A673 (cell line): ENCODE measurements around the gene KIDINS220. TPM values are rescaled to one million over a fixed set of nuclear protein-coding genes. Genes with fewer than 3 reads are reported as not detected.

ENCODE experiments used
- BruUV-seq: library from RNA; stranded (reverse); fragments of 400-500 nt; replicated peaks from 2 replicates; lab custom pipeline; 2021; lab: Mats Ljungman, UMichigan
- CTCF ChIA-PET: fragments of 300-600 bp; sonication (Branson Sonifier 250); formaldehyde crosslinking; loops from one replicate; lab custom pipeline; 2022; ENCODE audit warnings: antibody characterized with exemption; lab: Charles Lee
- POLR2A ChIA-PET: fragments of 300-600 bp; sonication (Branson Sonifier 250); formaldehyde crosslinking; loops from one replicate; lab custom pipeline; 2022; ENCODE audit warnings: antibody characterized with exemption; ENCODE audit not compliant: low non-redundant PET; lab: Charles Lee
- DNase-seq: peaks from one replicate; pipeline ENCODE4 v3.0.0-alpha.2; 2015; ENCODE audit warnings: low spot score
- H3K27ac ChIP-seq: fragments of 200-600 bp; sonication (generic); 2 replicates; pipeline ENCODE4 v1.5.1; 2016; ENCODE audit warnings: mixed run types, low read depth, mild to moderate bottlenecking, mixed read lengths, antibody characterized with exemption, low read length; ENCODE audit not compliant: poor library complexity, severe bottlenecking
- H3K27me3 ChIP-seq: fragments of 200-600 bp; sonication (generic); replicated peaks from 2 replicates; pipeline ENCODE4 v1.6.1; 2017; ENCODE audit warnings: mixed run types, low read depth, mild to moderate bottlenecking, mixed read lengths, antibody characterized with exemption, low read length; ENCODE audit not compliant: insufficient read depth, poor library complexity
- H3K36me3 ChIP-seq: fragments of 200-600 bp; sonication (generic); 2 replicates; pipeline ENCODE4 v1.6.1; 2016; ENCODE audit warnings: mixed run types, mild to moderate bottlenecking, mixed read lengths, antibody characterized with exemption, low read length; ENCODE audit not compliant: insufficient read depth, poor library complexity, severe bottlenecking
- H3K4me1 ChIP-seq: fragments of 200-600 bp; sonication (generic); 2 replicates; pipeline ENCODE4 v1.6.1; 2017; ENCODE audit warnings: mixed run types, mild to moderate bottlenecking, mixed read lengths, antibody characterized with exemption, low read length; ENCODE audit not compliant: insufficient read depth, poor library complexity, severe bottlenecking
- H3K4me3 ChIP-seq: fragments of 200-600 bp; sonication (generic); 2 replicates; pipeline ENCODE4 v1.5.1; 2016; ENCODE audit warnings: low read depth, mixed run types, mild to moderate bottlenecking, mixed read lengths, low read length; ENCODE audit not compliant: poor library complexity, severe bottlenecking
- H3K9me3 ChIP-seq: fragments of 200-600 bp; sonication (generic); 2 replicates; pipeline ENCODE4 v1.6.1; 2016; ENCODE audit warnings: mixed run types, low read depth, mild to moderate bottlenecking, mixed read lengths, antibody characterized with exemption, low read length; ENCODE audit not compliant: poor library complexity, severe bottlenecking
- CTCF ChIP-seq: fragments of 300-800, 200-600 bp; sonication (generic); conservative IDR thresholded peaks from 2 replicates; pipeline ENCODE4 v1.5.1; 2017; ENCODE audit warnings: low read depth, mild to moderate bottlenecking, antibody characterized with exemption, low read length, moderate library complexity, mixed read lengths
- EZH2 ChIP-seq: fragments of 200-600 bp; sonication (generic); IDR thresholded peaks from 2 replicates; pipeline ENCODE4 v1.6.1; 2017; ENCODE audit warnings: borderline replicate concordance, low read depth, mild to moderate bottlenecking, mixed read lengths, antibody characterized with exemption, low read length; ENCODE audit not compliant: poor library complexity, severe bottlenecking
- intact Hi-C: fragments of 100-400 bp; cut with micrococcal nuclease; formaldehyde crosslinking; loops from one replicate; pipeline ENCODE4 v1.10.0; 2022; ENCODE audit not compliant: unreplicated experiment
- total RNA-seq: library from RNA; stranded (reverse); gene quantifications from 2 replicates; pipeline ENCODE4 v1.2.3, GENCODE V29; 2021

The KIDINS220 gene
- total RNA-seq, 1 experiment from 2014 or later, result 46.4 TPM

- H3K27ac ChIP-seq, result no peak overlapping the region
- intact Hi-C loops, result no loop called here
- H3K27me3 ChIP-seq, result no peaks in the 10 kb centered on the region
- no peaks in the 10 kb centered on the region for H3K9me3 ChIP-seq
- ChIA-PET POLR2A (no interaction called here), CTCF (no interaction called here)
- no TSS peak for BruUV-seq
- no peak overlapping the region for H3K4me3 ChIP-seq
- DNase-seq, result no peak
- H3K36me3 ChIP-seq, result peaks cover 3% of the 10 kb centered on the region
- H3K4me1 ChIP-seq, result no peaks in the 10 kb centered on the region
- TF ChIP-seq CTCF (no peak), EZH2 (no peak)
These were observed 94.2 kb downstream of the KIDINS220 start for GRCh38 chr2:8743261-8743660.

- H3K27ac ChIP-seq, result no peak overlapping the region
- TF ChIP-seq CTCF (no peak), EZH2 (no peak)
- H3K36me3 ChIP-seq, result no peaks in the 10 kb centered on the region
- CTCF ChIA-PET, result no interaction called here
- no peaks in the 10 kb centered on the region for H3K4me1 ChIP-seq
- DNase-seq, result no peak
- POLR2A ChIA-PET, result no interaction called here
- no peaks in the 10 kb centered on the region for H3K9me3 ChIP-seq
- BruUV-seq, result no TSS peak
- no peak overlapping the region for H3K4me3 ChIP-seq
- no peaks in the 10 kb centered on the region for H3K27me3 ChIP-seq
- intact Hi-C loops, result no loop called here
These were observed 97.3 kb downstream of the KIDINS220 start for GRCh38 chr2:8740136-8740535.

GRCh38 chr2:8737571-8738175, 99.7 kb downstream of the KIDINS220 start:
- peaks cover 15% of the 10 kb centered on the region for H3K36me3 ChIP-seq
- intact Hi-C loops, result no loop called here
- H3K27me3 ChIP-seq, result no peaks in the 10 kb centered on the region
- no peak overlapping the region for H3K4me3 ChIP-seq
- no peaks in the 10 kb centered on the region for H3K9me3 ChIP-seq
- BruUV-seq, result no TSS peak
- POLR2A ChIA-PET, result no interaction called here
- TF ChIP-seq EZH2, result no peak
- TF ChIP-seq CTCF, result no peak
- DNase-seq, result no peak
- no peaks in the 10 kb centered on the region for H3K4me1 ChIP-seq
- H3K27ac ChIP-seq, result no peak overlapping the region
- CTCF ChIA-PET, result no interaction called here
